Suprapubic skin (tissue), 4 donors: ENCODE results near the gene L1TD1.

Source experiments
- POLR2A ChIP-seq, 2 donors: fragments of 450-650 bp; IDR thresholded peaks; one replicate each; pipeline ENCODE4 v1.6.1; 2017; ENCODE audit warnings: antibody characterized with exemption in 2 of 2, mild to moderate bottlenecking in 2 of 2, moderate library complexity in 2 of 2
- POLR2AphosphoS5 ChIP-seq, 3 donors: sonication (generic); formaldehyde crosslinking; IDR thresholded peaks; one replicate each; pipeline ENCODE4 v1.6.1; 2017; ENCODE audit warnings: antibody characterized with exemption in 3 of 3

- TF ChIP-seq POLR2AphosphoS5 (IDR thresholded peaks at IDR 0.05) (no peak), POLR2A (IDR thresholded peaks at IDR 0.05) (no peak)
These were observed 43.9 kb downstream of the L1TD1 start for GRCh38 chr1:62238507-62238906.
